GM12878 (cell line): ENCODE data around the gene NBPF1. TPM values are rescaled to one million over a fixed set of nuclear protein-coding genes. Genes with fewer than 3 reads are reported as not detected.
"Not testable (repeated sequence)": the region's sequence is repeated elsewhere in the genome, so short reads cannot be mapped to it uniquely, and the experiment has no call there.

Experiments
- ATAC-seq: fragments of 200-7000 bp; cut with Tn5 transposase; 3 replicates; pipeline ENCODE4 v1.9.1; 2020; ENCODE audit warnings: mild to moderate bottlenecking, moderate library complexity
- BruUV-seq: library from RNA; stranded (reverse); fragments of 400-500 nt; replicated peaks from 2 replicates; lab custom pipeline; 2021; lab: Mats Ljungman, UMichigan
- CTCF ChIA-PET: fragments of 300-600 bp; sonication (Branson Sonifier 250); formaldehyde crosslinking; extraction: SDS; loops from one replicate; lab custom pipeline; 2021; ENCODE audit warnings: inconsistent platforms; lab: Yijun Ruan, JAX
- POLR2A ChIA-PET: fragments of 350-600 bp; formaldehyde crosslinking; extraction: SDS; loops from one replicate; lab custom pipeline; 2021; ENCODE audit warnings: inconsistent platforms; lab: Charles Lee
- RAD21 ChIA-PET: fragments of 300-600 bp; sonication (Branson Sonifier 250); formaldehyde crosslinking; loops from one replicate; lab custom pipeline; 2023; ENCODE audit warnings: antibody characterized with exemption; ENCODE audit not compliant: unreplicated experiment; lab: Charles Lee
- SMC1A ChIA-PET: fragments of 300-600 bp; sonication (Branson Sonifier 250); formaldehyde crosslinking; loops from one replicate; lab custom pipeline; 2023; ENCODE audit not compliant: unreplicated experiment, uncharacterized antibody; lab: Charles Lee
- DNase-seq: peaks from one replicate; pipeline ENCODE4 v3.0.0-alpha.2; 2011; ENCODE audit warnings: low read depth, low spot score
- FAIRE-seq: peaks from 3 replicates; lab custom pipeline; 2011; peaks lifted over from hg19 to GRCh38; lab: Jason Lieb, UNC
- H2AFZ ChIP-seq: 2 replicates; pipeline ENCODE4 v1.6.0; 2011; ENCODE audit warnings: low read depth, low read length, control low read depth; ENCODE audit not compliant: control insufficient read depth
- H3K27ac ChIP-seq: 2 replicates; pipeline ENCODE4 v1.5.1; 2011; ENCODE audit warnings: control low read depth; ENCODE audit not compliant: control insufficient read depth, insufficient read depth
- H3K27me3 ChIP-seq, 2 experiments: replicated peaks in 1 of 2; 2 replicates each; pipeline versions ENCODE4 v1.6.0 to v1.6.1; 2011; ENCODE audit warnings: low read length in 1 of 2; ENCODE audit not compliant: control insufficient read depth in 2 of 2, insufficient read depth in 2 of 2
- H3K36me3 ChIP-seq, 2 experiments: 2 replicates each; pipeline ENCODE4 v1.5.1; 2011; ENCODE audit warnings: low read length in 1 of 2; ENCODE audit not compliant: control insufficient read depth in 2 of 2, insufficient read depth in 2 of 2
- H3K4me1 ChIP-seq: 2 replicates; pipeline ENCODE4 v1.6.1; 2011; ENCODE audit warnings: mild to moderate bottlenecking, low read length, moderate library complexity, mixed read lengths; ENCODE audit not compliant: control insufficient read depth, insufficient read depth
- H3K4me2 ChIP-seq: 2 replicates; pipeline ENCODE4 v1.6.0; 2011; ENCODE audit warnings: control low read depth; ENCODE audit not compliant: control insufficient read depth, insufficient read depth
- H3K4me3 ChIP-seq: fragments of 200-600 bp; sonication (generic); 2 replicates; pipeline ENCODE4 v1.5.1; 2016
- H3K79me2 ChIP-seq: 2 replicates; pipeline ENCODE4 v1.6.0; 2011; ENCODE audit warnings: low read length; ENCODE audit not compliant: control insufficient read depth, insufficient read depth
- H3K9ac ChIP-seq: 2 replicates; pipeline ENCODE4 v1.8.0; 2011; ENCODE audit warnings: low read length, control low read depth, mixed read lengths; ENCODE audit not compliant: control insufficient read depth, insufficient read depth
- H3K9me3 ChIP-seq: replicated peaks from 3 replicates; pipeline ENCODE4 v1.5.1; 2011; ENCODE audit warnings: mild to moderate bottlenecking, low read length; ENCODE audit not compliant: control insufficient read depth, insufficient read depth
- H4K20me1 ChIP-seq: 2 replicates; pipeline ENCODE4 v1.6.0; 2011; ENCODE audit not compliant: control insufficient read depth, insufficient read depth
- WGBS: methylation state at CpG from one replicate; pipeline ENCODE4 v1.1.6; 2016; ENCODE audit warnings: low lambda C conversion rate; ENCODE audit not compliant: insufficient replicate concordance, insufficient coverage; ENCODE audit errors: missing lambda C conversion rate; 5-methylcytosine and 5-hydroxymethylcytosine counted together
- in situ Hi-C: fragments of 300-500 bp; cut with MboI; formaldehyde crosslinking; loops from 9 replicates; pipeline ENCODE4 v1.14.3; 2018; ENCODE audit warnings: mixed read lengths
- intact Hi-C: fragments of 100-400 bp; cut with micrococcal nuclease; formaldehyde crosslinking; loops from one replicate; pipeline ENCODE4 v1.14.2; 2022; ENCODE audit not compliant: unreplicated experiment
- polyA plus RNA-seq, 11 experiments: library from polyadenylated mRNA; depleted of rRNA in 4 of 11; unstranded in 6 of 11; stranded (reverse) in 5 of 11; fragments of >200 nt; fragmentation: Nextera tagmentation in 4 of 11; fragmentation: Illumina TruSeq in 1 of 11; extraction: Ambion mirVana in 4 of 11; extraction: Trizol in 1 of 11; gene quantifications; 1 replicate in 1 of 11; 2 replicates in 10 of 11; pipeline versions ENCODE4 v1.2.1 to v1.2.3, GENCODE V29; 2011 to 2016; ENCODE audit warnings: inconsistent platforms in 2 of 11, missing spikeins in 2 of 11, low read depth in 1 of 11
- total RNA-seq, 4 experiments: library from RNA; depleted of rRNA in 3 of 4; stranded (reverse); fragments of >200 nt in 3 of 4; fragmentation: Illumina TruSeq in 1 of 4; extraction: Trizol in 1 of 4; gene quantifications; 2 replicates each; pipeline versions ENCODE4 v1.2.1 to v1.2.3, GENCODE V29; 2013 to 2021

The NBPF1 gene
- total and polyA plus RNA-seq, 10 of the 15 experiments (the other 5 are each of a cell fraction or from before 2014, with no cell fraction given): 0.20 to 3.4 (median 0.71) TPM

DNA sequence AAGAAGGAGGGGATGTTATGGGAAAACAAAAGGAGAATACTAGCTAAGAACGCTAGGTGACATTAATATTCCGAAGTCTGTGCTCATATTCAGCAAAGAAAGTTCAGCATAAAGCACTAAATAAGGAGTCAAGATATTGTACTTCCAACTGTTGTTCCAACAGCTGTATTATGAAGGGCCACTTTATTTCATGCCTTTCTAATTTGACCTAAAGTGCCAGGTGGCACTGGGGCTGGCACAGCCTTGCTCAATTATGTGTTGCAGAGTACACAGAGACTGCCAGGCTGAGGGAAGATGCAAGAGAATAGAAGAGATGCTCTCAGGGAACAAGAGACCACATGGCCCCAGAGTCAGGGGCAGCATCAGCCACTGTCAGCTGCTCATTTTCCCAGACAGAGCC is 9.7 kb downstream of the NBPF1 start:
- H3K4me1 ChIP-seq, H3K27me3 ChIP-seq, BruUV-seq, DNase-seq, H3K4me2 ChIP-seq, intact Hi-C loops, H3K36me3 ChIP-seq, H3K4me3 ChIP-seq, in situ Hi-C loops, H3K79me2 ChIP-seq, RAD21 ChIA-PET, H3K27ac ChIP-seq, FAIRE-seq, H3K9ac ChIP-seq, ATAC-seq, H4K20me1 ChIP-seq, H3K9me3 ChIP-seq, H2AFZ ChIP-seq: not testable (repeated sequence)
- ChIA-PET SMC1A (interaction anchor here (1.3 kb wide), 1 partner anchor 32 kb away, joined by 3 read pairs; no protein-coding TSS in a partner anchor), CTCF (interaction anchor here (0.6 to 1.9 kb wide), 2 partner anchors 17 to 21 kb away, joined by 4 to 8 read pairs; no protein-coding TSS in a partner anchor), POLR2A (interaction anchor here (0.7 kb wide), 1 partner anchor 17 kb away, joined by 3 read pairs; no protein-coding TSS in a partner anchor)
- WGBS: 71% methylated on average over 2 of the region's 2 CpGs

DNA sequence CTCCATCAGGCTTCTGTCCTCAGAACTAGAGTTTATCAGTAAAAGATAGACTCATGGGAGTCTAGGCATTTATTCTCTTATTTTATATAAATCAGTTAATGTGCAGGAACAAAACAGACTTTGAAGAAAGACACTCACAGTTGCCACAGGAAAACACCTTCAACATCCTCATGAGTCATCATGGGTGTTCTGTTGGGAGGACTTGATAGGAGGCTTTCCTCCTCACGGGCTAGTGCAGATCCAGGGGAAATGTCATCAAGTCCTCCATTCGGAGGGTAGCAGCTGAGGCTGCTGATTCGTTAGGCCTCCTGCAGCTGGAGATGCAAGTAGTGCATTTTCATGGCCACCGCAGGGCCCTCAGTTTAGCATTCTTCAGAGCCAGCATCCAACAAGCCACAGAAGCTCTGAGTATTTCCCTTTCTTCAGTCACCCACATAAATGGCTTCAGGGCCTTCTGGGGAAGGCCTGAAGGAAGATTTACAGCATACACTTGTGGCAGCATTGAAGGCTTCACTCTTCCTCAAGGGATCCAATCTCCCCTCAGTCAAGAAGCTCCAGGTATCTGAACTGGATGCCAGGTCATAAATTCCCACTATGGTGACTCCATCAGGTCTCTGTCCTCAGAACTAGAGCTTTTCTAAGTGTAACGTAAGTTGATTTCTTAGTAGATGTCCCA is 10.9 kb downstream of the NBPF1 start:
- RAD21 ChIA-PET, H3K4me2 ChIP-seq, intact Hi-C loops, BruUV-seq, H3K36me3 ChIP-seq, H3K4me1 ChIP-seq, H3K27me3 ChIP-seq, in situ Hi-C loops, FAIRE-seq, H2AFZ ChIP-seq, DNase-seq, H4K20me1 ChIP-seq, H3K9ac ChIP-seq, POLR2A ChIA-PET, H3K79me2 ChIP-seq, ATAC-seq, H3K27ac ChIP-seq, H3K4me3 ChIP-seq, H3K9me3 ChIP-seq: not testable (repeated sequence)
- CTCF ChIA-PET: interaction anchor here (1.2 to 1.9 kb wide), 2 partner anchors 10 to 18 kb away, joined by 3 to 8 read pairs; no protein-coding TSS in a partner anchor
- 57% methylated on average over 2 of the region's 5 CpGs for WGBS
- SMC1A ChIA-PET: interaction anchor here (1.3 kb wide), 1 partner anchor 33 kb away, joined by 3 read pairs; no protein-coding TSS in a partner anchor

DNA sequence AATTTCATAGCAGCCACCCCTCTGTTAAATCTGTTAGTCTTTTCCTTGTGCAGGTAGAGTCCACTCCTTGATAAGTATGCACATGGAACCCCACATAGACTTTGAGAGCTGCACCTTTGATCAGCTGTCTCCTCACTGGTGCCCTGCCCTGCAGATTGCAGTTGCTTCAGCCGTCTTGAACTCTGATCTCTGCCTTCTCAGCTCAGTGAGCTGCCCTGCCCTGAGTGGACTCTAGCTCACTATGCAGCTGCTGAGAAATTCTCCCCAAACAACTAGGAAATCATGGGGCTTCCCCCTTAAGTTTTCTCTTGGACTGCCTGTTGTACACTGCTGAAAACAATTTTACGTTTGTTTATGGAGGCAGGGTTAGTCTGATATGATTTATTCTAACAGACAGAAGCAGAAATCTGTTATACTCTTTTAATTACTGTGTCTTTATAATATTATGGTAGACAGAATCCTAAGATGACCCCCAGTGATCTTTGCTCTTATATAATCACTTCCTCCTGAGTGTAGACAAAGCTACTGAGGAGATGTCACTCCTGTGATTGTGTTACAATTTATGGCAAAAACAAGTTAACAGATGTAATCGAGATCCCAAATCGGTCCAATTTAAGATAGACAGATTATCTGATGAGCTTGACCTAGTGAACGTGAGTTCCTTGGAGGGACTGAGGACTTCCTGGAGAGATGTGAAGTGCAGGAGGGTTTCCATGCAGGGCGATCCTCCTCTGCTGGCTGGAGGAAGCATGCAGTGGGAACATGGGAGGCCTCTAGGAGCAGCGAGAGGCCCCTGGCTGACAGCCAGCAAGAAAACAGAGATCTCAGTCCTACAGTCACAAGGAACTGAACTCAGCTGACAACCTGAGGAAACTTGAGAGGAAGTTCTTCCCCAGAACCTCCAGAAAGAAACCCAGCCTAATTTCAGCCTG is 12.2 kb downstream of the NBPF1 start:
- H3K4me1 ChIP-seq, H3K27ac ChIP-seq, in situ Hi-C loops, H2AFZ ChIP-seq, POLR2A ChIA-PET, H3K4me2 ChIP-seq, H3K4me3 ChIP-seq, H3K79me2 ChIP-seq, BruUV-seq, H3K9ac ChIP-seq, H3K36me3 ChIP-seq, intact Hi-C loops, H3K9me3 ChIP-seq, DNase-seq, H3K27me3 ChIP-seq, ATAC-seq, FAIRE-seq, H4K20me1 ChIP-seq: not testable (repeated sequence)
- ChIA-PET RAD21 (interaction anchor here (1.0 kb wide), 1 partner anchor 8 kb away, joined by 3 read pairs; no protein-coding TSS in a partner anchor), SMC1A (interaction anchor here (1.0 to 1.4 kb wide), 2 partner anchors 9 to 11 kb away, joined by 5 to 6 read pairs; no protein-coding TSS in a partner anchor), CTCF (interaction anchor here (0.7 to 2.0 kb wide), 3 partner anchors 8 to 350 kb away, joined by 3 to 13 read pairs (median 8); no protein-coding TSS in a partner anchor)
- WGBS: 15% methylated on average over 4 of the region's 7 CpGs
